Measurements from ENCODE around the gene NUMB. TPM values are rescaled to one million over a fixed set of nuclear protein-coding genes. Genes with fewer than 3 reads are reported as not detected.

The NUMB gene
- total RNA-seq, 1 experiment from 2014 or later, result 46.5 TPM

- Histone ChIP-seq H3K56ac (ENCODE audit: insufficient read length, low read depth, low read length) (no peak overlapping the region), H3K14ac (ENCODE audit: insufficient read depth, low read length) (no peak overlapping the region), H3K23me2 (ENCODE audit: insufficient read length, low read depth, low read length, poor library complexity, severe bottlenecking) (no peaks in the 10 kb centered on the region), H3K4me2 (ENCODE audit: insufficient read depth, insufficient read length, low read length) (no peak overlapping the region), H3K79me1 (ENCODE audit: insufficient read depth, low read depth, low read length, poor library complexity, severe bottlenecking) (no peaks in the 10 kb centered on the region), H3K9ac (ENCODE audit: extremely low read depth, insufficient read length, low read length) (no peak overlapping the region), H4K91ac (ENCODE audit: insufficient read length, low read depth, low read length) (no peak overlapping the region), H3T11ph (ENCODE audit: low read length) (no peak overlapping the region), H2BK5ac (ENCODE audit: insufficient read length, low read length) (no peak overlapping the region), H3K18ac (ENCODE audit: insufficient read length, low read depth, low read length) (no peak overlapping the region), H3K9me3 (ENCODE audit: control insufficient read depth, low read depth, low read length) (no peaks in the 10 kb centered on the region), H3K4me1 (ENCODE audit: insufficient read depth, low read length) (no peaks in the 10 kb centered on the region; the same call in 1 of the 2 replicates), H4K20me1 (ENCODE audit: control insufficient read depth, insufficient read depth, insufficient read length) (no peaks in the 10 kb centered on the region), H4K5ac (ENCODE audit: insufficient read length, low read depth, low read length) (no peak overlapping the region), H3K23ac (ENCODE audit: insufficient read length, low read depth, low read length) (no peak overlapping the region), H2BK15ac (ENCODE audit: low read depth, low read length) (no peak overlapping the region), H2AK5ac (ENCODE audit: insufficient read length, low read length) (no peak overlapping the region), H2AFZ (ENCODE audit: low read length) (no peak overlapping the region), H3K27ac (ENCODE audit: insufficient read length, low read depth, low read length) (no peak overlapping the region), H2BK12ac (ENCODE audit: insufficient read length, low read depth, low read length) (no peak overlapping the region), H3K79me2 (ENCODE audit: insufficient read depth, low read length) (no peaks in the 10 kb centered on the region; the same call in 1 of the 2 replicates), H4K8ac (replicated peaks; ENCODE audit: insufficient read length, low read depth, low read length) (no peak overlapping the region), H3K27me3 (ENCODE audit: insufficient read depth, low read length) (no peaks in the 10 kb centered on the region), H2BK20ac (ENCODE audit: low read depth, low read length, poor library complexity, severe bottlenecking) (no peak overlapping the region), H2BK120ac (ENCODE audit: low read depth, low read length, poor library complexity, severe bottlenecking) (no peak overlapping the region), H3K4ac (ENCODE audit: low read depth, low read length) (no peak overlapping the region)
- Mint-ChIP-seq H3K9me3 (no peaks in the 10 kb centered on the region; a peak in 1 of 5 replicates), H3K27me3 (ENCODE audit: low read depth) (no peaks in the 10 kb centered on the region), H3K4me1 (peaks cover 0 to 2% of the 10 kb centered on the region in 2 experiments; a peak in 2 of 4 replicates), H3K4me3 (no peak overlapping the region), H3K36me3 (ENCODE audit: insufficient read depth in 1 of 3, low read depth in 3 of 3) (no peaks in the 10 kb centered on the region; a peak in 1 of 7 replicates), H3K27ac (no peak overlapping the region)
- no peak for DNase-seq
- WGBS (ENCODE audit: extremely low coverage, insufficient read length, low lambda C conversion rate), result no CpG with 5 or more reads among the region's 1 CpG
- TF ChIP-seq CTCF (conservative IDR thresholded peaks at IDR 0.05), result no peak
Measured at GRCh38 chr14:73375861-73376260, 82.5 kb downstream of the NUMB start.
